Measurements from ENCODE around the gene KRTAP10-11. TPM values are rescaled to one million over a fixed set of nuclear protein-coding genes. Genes with fewer than 3 reads are reported as not detected.
"Not testable (repeated sequence)": the region's sequence is repeated elsewhere in the genome, so short reads cannot be mapped to it uniquely, and the experiment has no call there.

The KRTAP10-11 gene
- total RNA-seq, 1 donor from 2014 or later = not detected

- Histone ChIP-seq H3K9ac (no peak overlapping the region), H3K79me2 (ENCODE audit: low read depth) (no peaks in the 10 kb centered on the region), H3K4me2 (no peak overlapping the region), H3K36me3 (no peaks in the 10 kb centered on the region), H3F3A (ENCODE audit: low read depth) (peaks cover 9% of the 10 kb centered on the region), H4K20me1 (ENCODE audit: low read depth) (no peaks in the 10 kb centered on the region), H3K4me1 (peaks cover 12% of the 10 kb centered on the region), H3K4me3 (no peak overlapping the region), H3K27ac (no peak overlapping the region), H3K9me3 (ENCODE audit: low read depth) (no peaks in the 10 kb centered on the region), H3K27me3 (peaks cover 19% of the 10 kb centered on the region), H2AFZ (replicated peaks) (no peak overlapping the region)
- H3K27ac Mint-ChIP-seq = no peak overlapping the region
- H3K4me3 Mint-ChIP-seq = no peak overlapping the region
- peaks cover 7% of the 10 kb centered on the region for H3K9me3 Mint-ChIP-seq
- DNase-seq (ENCODE audit: low spot score) = no peak
- H3K27me3 Mint-ChIP-seq (ENCODE audit: insufficient read depth, low read depth) = peaks cover 19% of the 10 kb centered on the region
- peaks cover 23% of the 10 kb centered on the region for H3K4me1 Mint-ChIP-seq
- TF ChIP-seq EZH2phosphoT487 (IDR thresholded peaks at IDR 0.05) = no peak
- no peak for TF ChIP-seq CTCF (IDR thresholded peaks at IDR 0.05)
- no peak for TF ChIP-seq EZH2 (IDR thresholded peaks at IDR 0.05)
- no peaks in the 10 kb centered on the region for H3K36me3 Mint-ChIP-seq
Measured at GRCh38 chr21:44684077-44684476, 37.9 kb downstream of the KRTAP10-11 start.

- Histone ChIP-seq H4K20me1 (ENCODE audit: low read depth) (no peaks in the 10 kb centered on the region), H3K4me2 (no peak overlapping the region), H3K4me3 (no peak overlapping the region), H3K79me2 (ENCODE audit: low read depth) (no peaks in the 10 kb centered on the region), H3K9me3 (ENCODE audit: low read depth) (no peaks in the 10 kb centered on the region), H3K27me3 (peaks cover 19% of the 10 kb centered on the region), H3F3A (ENCODE audit: low read depth) (peaks cover 9% of the 10 kb centered on the region), H3K36me3 (no peaks in the 10 kb centered on the region), H3K9ac (no peak overlapping the region), H3K4me1 (peaks cover 12% of the 10 kb centered on the region), H2AFZ (replicated peaks) (no peak overlapping the region), H3K27ac (no peak overlapping the region)
- peaks cover 23% of the 10 kb centered on the region for H3K4me1 Mint-ChIP-seq
- no peaks in the 10 kb centered on the region for H3K36me3 Mint-ChIP-seq
- no peak for DNase-seq (ENCODE audit: low spot score)
- peaks cover 7% of the 10 kb centered on the region for H3K9me3 Mint-ChIP-seq
- H3K4me3 Mint-ChIP-seq = no peak overlapping the region
- peaks cover 19% of the 10 kb centered on the region for H3K27me3 Mint-ChIP-seq (ENCODE audit: insufficient read depth, low read depth)
- H3K27ac Mint-ChIP-seq = no peak overlapping the region
- no peak for TF ChIP-seq CTCF (IDR thresholded peaks at IDR 0.05)
- TF ChIP-seq EZH2 (IDR thresholded peaks at IDR 0.05) = no peak
- TF ChIP-seq EZH2phosphoT487 (IDR thresholded peaks at IDR 0.05) = no peak
Measured at GRCh38 chr21:44684483-44684882, 38.3 kb downstream of the KRTAP10-11 start.

- H3K4me1 Mint-ChIP-seq = peaks cover 23% of the 10 kb centered on the region
- not testable (repeated sequence) for H3K9ac ChIP-seq; H2AFZ ChIP-seq (replicated peaks); H3K36me3 ChIP-seq; H3K27ac ChIP-seq; H3K4me3 Mint-ChIP-seq; H3K4me2 ChIP-seq; H3K79me2 ChIP-seq (ENCODE audit: low read depth); H3K4me3 ChIP-seq; H3K9me3 Mint-ChIP-seq; H3F3A ChIP-seq (ENCODE audit: low read depth); H3K27ac Mint-ChIP-seq; H3K36me3 Mint-ChIP-seq; DNase-seq (ENCODE audit: low spot score); H3K9me3 ChIP-seq (ENCODE audit: low read depth); H4K20me1 ChIP-seq (ENCODE audit: low read depth)
- peaks cover 19% of the 10 kb centered on the region for H3K27me3 ChIP-seq
- H3K27me3 Mint-ChIP-seq (ENCODE audit: insufficient read depth, low read depth) = peaks cover 20% of the 10 kb centered on the region
- peaks cover 12% of the 10 kb centered on the region for H3K4me1 ChIP-seq
Measured at GRCh38 chr21:44685050-44685449, 38.8 kb downstream of the KRTAP10-11 start.

GRCh38 chr21:44686000-44686781 is 40.0 kb downstream of the KRTAP10-11 start:
- no peak overlapping the region for H3K4me3 ChIP-seq
- DNase-seq (ENCODE audit: low spot score) = peak; percentile 78

More at GRCh38 chr21:44686000-44686781, 40.0 kb downstream of the KRTAP10-11 start:
- Mint-ChIP-seq H3K36me3 (no peaks in the 10 kb centered on the region), H3K4me3 (peak overlapping the region; percentile 75), H3K9me3 (peaks cover 7% of the 10 kb centered on the region), H3K27me3 (ENCODE audit: insufficient read depth, low read depth) (peaks cover 24% of the 10 kb centered on the region), H3K4me1 (peaks cover 23% of the 10 kb centered on the region), H3K27ac (peak overlapping the region; percentile 78)
- Histone ChIP-seq H3K27ac (no peak overlapping the region), H4K20me1 (ENCODE audit: low read depth) (no peaks in the 10 kb centered on the region), H3K79me2 (ENCODE audit: low read depth) (no peaks in the 10 kb centered on the region), H3K4me1 (peaks cover 12% of the 10 kb centered on the region), H2AFZ (replicated peaks) (no peak overlapping the region), H3F3A (ENCODE audit: low read depth) (peaks cover 9% of the 10 kb centered on the region), H3K27me3 (peaks cover 19% of the 10 kb centered on the region), H3K36me3 (no peaks in the 10 kb centered on the region), H3K9ac (no peak overlapping the region), H3K9me3 (ENCODE audit: low read depth) (no peaks in the 10 kb centered on the region), H3K4me2 (peak overlapping the region; percentile 26)
- TF ChIP-seq CTCF (IDR thresholded peaks at IDR 0.05) (peak; percentile 9), EZH2 (IDR thresholded peaks at IDR 0.05) (no peak), EZH2phosphoT487 (IDR thresholded peaks at IDR 0.05) (peak; percentile 65)
